ENCODE data around the gene RAVER2. TPM values are rescaled to one million over a fixed set of nuclear protein-coding genes. Genes with fewer than 3 reads are reported as not detected.
A peak's percentile ranks its signal among the peaks of the same experiment; 100 is the strongest.
"Not testable (repeated sequence)": the region's sequence is repeated elsewhere in the genome, so short reads cannot be mapped to it uniquely, and the experiment has no call there.

The RAVER2 gene
- 0.11 TPM in 1 of 2 replicates, not detected in the other for total RNA-seq
- polyA plus RNA-seq (2012) = 0.11 TPM

- DNase-seq (ENCODE audit: low read depth) = peak; percentile 33
These were observed at the start of gene RAVER2 for GRCh38 chr1:64744492-64745180. Gene RAVER2, plus strand, starts transcription at chr1:64745075. Its CDS starts 98 bp downstream, at chr1:64745173.

- no peak for DNase-seq (ENCODE audit: low read depth)
These were observed 48.0 kb upstream of the RAVER2 start for GRCh38 chr1:64696879-64697278.

- no peak for DNase-seq (ENCODE audit: low read depth)
These were observed 45.5 kb upstream of the RAVER2 start for GRCh38 chr1:64699327-64699726.

- no peak for DNase-seq (ENCODE audit: low read depth)
These were observed 43.8 kb upstream of the RAVER2 start for GRCh38 chr1:64701071-64701470.

- no peak for DNase-seq (ENCODE audit: low read depth)
These were observed 43.0 kb upstream of the RAVER2 start for GRCh38 chr1:64701886-64702285.

- DNase-seq (ENCODE audit: low read depth) = not testable (repeated sequence)
These were observed 42.2 kb upstream of the RAVER2 start for GRCh38 chr1:64702670-64703069.

- DNase-seq (ENCODE audit: low read depth) = no peak
These were observed 41.3 kb upstream of the RAVER2 start for GRCh38 chr1:64703600-64703999.

GRCh38 chr1:64705591-64705990 is 39.3 kb upstream of the RAVER2 start:
- DNase-seq (ENCODE audit: low read depth) = no peak

- no peak for DNase-seq (ENCODE audit: low read depth)
These were observed 33.6 kb upstream of the RAVER2 start for GRCh38 chr1:64711266-64711665.

- no peak for DNase-seq (ENCODE audit: low read depth)
These were observed 32.8 kb upstream of the RAVER2 start for GRCh38 chr1:64712049-64712448.

GRCh38 chr1:64715186-64715585 is 29.7 kb upstream of the RAVER2 start:
- DNase-seq (ENCODE audit: low read depth) = no peak

GRCh38 chr1:64721135-64721534 is 23.7 kb upstream of the RAVER2 start:
- no peak for DNase-seq (ENCODE audit: low read depth)

- DNase-seq (ENCODE audit: low read depth) = no peak
These were observed 23.2 kb upstream of the RAVER2 start for GRCh38 chr1:64721576-64722145.

- DNase-seq (ENCODE audit: low read depth) = no peak
These were observed 17.0 kb upstream of the RAVER2 start for GRCh38 chr1:64727861-64728260.

- no peak for DNase-seq (ENCODE audit: low read depth)
These were observed 11.1 kb upstream of the RAVER2 start for GRCh38 chr1:64733581-64734286.

- DNase-seq (ENCODE audit: low read depth) = no peak
These were observed 10.6 kb upstream of the RAVER2 start for GRCh38 chr1:64734287-64734652.

GRCh38 chr1:64740687-64741086 is 4.2 kb upstream of the RAVER2 start:
- DNase-seq (ENCODE audit: low read depth) = not testable (repeated sequence)

GRCh38 chr1:64743954-64744491 is 852 bp upstream of the RAVER2 start:
- DNase-seq (ENCODE audit: low read depth) = no peak

- DNase-seq (ENCODE audit: low read depth) = no peak
These were observed 508 bp downstream of the RAVER2 start for GRCh38 chr1:64745181-64745985.

GRCh38 chr1:64745986-64746940 is 1.4 kb downstream of the RAVER2 start:
- peak; percentile 6 for DNase-seq (ENCODE audit: low read depth)
